22Rv1 (cell line): ENCODE measurements around the gene NCAM2.

Source experiments
- ZFX ChIP-seq: fragments of 450-650 bp; IDR thresholded peaks from 2 replicates; pipeline ENCODE4 v1.6.1; 2017; ENCODE audit warnings: antibody characterized with exemption, borderline replicate concordance
- TF ChIP-seq, protein P1 (sequence below): fragments of 450-650 bp; IDR thresholded peaks from 2 replicates; pipeline ENCODE4 v1.5.1; 2017; ENCODE audit warnings: mild to moderate bottlenecking

DNA sequence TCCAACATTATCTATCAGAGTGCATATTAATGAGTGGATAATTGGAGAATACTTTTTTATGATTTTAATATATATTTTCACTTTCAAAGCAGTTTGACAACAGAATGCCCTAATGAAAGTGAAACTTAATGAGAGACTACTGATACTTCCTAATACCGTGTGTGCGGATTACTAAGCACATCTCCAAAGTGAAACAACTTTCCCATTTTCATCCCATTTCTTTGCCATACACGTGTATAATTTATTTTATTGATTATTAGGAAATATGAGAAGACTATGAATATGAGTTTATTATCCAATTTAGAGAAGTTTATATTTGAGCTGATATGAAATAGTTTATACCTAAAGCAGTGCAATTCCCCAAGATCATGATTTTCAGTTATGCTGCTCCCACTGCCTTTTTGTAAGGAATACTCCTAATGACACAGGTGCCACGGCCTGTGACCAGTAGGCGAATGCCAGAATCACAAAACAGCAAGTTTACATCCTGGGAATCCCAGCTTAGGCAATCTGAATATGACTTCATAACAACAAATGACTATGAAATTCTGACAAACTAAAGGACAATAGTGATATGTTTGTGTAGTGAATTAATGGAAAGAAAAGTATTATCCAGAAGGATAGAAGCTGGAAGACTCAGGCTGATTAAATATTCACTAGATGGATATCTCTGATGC, 202.9 kb downstream of the NCAM2 start:
- TF ChIP-seq, protein P1, sequence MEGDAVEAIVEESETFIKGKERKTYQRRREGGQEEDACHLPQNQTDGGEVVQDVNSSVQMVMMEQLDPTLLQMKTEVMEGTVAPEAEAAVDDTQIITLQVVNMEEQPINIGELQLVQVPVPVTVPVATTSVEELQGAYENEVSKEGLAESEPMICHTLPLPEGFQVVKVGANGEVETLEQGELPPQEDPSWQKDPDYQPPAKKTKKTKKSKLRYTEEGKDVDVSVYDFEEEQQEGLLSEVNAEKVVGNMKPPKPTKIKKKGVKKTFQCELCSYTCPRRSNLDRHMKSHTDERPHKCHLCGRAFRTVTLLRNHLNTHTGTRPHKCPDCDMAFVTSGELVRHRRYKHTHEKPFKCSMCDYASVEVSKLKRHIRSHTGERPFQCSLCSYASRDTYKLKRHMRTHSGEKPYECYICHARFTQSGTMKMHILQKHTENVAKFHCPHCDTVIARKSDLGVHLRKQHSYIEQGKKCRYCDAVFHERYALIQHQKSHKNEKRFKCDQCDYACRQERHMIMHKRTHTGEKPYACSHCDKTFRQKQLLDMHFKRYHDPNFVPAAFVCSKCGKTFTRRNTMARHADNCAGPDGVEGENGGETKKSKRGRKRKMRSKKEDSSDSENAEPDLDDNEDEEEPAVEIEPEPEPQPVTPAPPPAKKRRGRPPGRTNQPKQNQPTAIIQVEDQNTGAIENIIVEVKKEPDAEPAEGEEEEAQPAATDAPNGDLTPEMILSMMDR: no peak
- TF ChIP-seq ZFX: no peak
